GM21619 (cell line): Measurements from ENCODE around the gene LHFPL6.

Experiments used
- ATAC-seq: cut with Tn5 transposase; IDR thresholded peaks from one replicate; pipeline ENCODE4 v1.9.1; 2021; ENCODE audit not compliant: unreplicated experiment

LHFPL6 gene

DNA sequence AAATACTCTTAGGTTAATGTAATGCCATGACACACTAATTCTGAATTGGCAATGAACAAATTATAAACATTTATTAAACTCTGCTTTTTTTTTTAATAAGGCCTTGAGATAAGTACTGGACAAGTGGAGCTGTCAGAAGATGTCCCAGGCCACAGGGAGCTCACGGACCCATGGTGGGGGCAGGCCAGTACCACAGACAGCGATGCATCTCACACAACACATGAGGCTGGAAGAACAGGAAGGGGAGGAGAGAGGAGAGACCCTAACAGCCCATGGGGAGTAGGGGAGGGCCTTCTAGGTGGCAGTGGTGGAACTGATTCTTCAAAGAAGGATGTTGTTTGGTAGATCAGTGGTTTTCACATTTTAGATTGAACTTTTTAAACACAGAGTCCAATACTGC is 128.4 kb downstream of the LHFPL6 start:
- no peak for ATAC-seq

DNA sequence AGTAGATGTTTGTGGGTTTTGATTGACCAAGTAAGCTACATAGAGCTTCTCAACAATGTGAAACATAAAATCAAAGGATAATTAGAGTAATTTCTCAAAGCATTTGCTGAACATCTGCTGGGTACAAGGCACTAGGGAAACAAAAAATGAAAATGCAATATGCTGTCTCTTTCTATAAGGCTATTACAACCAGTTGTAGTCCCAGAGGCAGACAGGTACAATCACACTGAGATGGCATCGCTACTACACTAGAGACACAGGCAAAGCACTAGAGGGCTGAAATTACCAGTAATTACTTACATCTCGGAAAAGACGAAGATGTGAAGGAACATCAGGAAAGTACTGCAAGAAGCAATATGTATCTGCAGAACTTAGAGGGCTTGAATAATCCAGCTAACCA is 133.3 kb downstream of the LHFPL6 start:
- ATAC-seq = no peak

DNA sequence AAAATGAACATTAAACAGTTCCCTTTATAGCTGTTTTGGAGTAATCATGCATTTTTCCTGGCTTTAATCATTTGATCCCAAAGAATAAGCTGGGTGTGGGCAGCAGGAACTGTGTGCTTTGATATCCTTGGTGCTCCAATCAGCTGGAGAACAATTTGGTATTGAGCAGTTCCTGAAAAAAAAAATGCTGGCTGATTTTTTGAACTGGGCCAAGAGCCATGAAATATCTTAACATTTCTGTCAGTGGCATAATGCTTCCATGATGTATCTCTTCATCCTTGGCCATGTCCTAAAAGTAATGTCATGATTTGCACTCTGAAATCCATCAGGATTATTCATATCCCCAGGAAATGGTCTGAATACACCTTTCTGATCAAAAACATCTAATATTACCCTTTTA is 134.7 kb downstream of the LHFPL6 start:
- no peak for ATAC-seq

DNA sequence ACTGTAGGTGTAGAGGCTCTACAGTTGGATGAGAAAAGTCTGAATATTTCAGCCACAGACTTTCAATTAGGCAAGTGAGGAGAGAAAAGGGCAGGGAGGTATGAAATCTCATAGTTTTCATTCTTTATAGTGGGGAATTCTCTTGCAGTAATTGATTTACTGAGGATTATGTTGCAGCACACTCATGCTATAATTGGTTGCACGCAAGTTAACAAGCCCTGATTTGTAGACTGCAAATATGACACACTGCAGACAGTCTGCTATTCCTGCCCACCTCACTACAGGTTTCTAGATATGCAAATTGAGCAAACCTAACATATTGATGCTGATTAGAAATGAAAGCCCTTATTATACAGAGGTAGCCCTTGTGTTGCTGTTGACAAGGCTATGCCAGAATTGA is 139.4 kb downstream of the LHFPL6 start:
- no peak for ATAC-seq

DNA sequence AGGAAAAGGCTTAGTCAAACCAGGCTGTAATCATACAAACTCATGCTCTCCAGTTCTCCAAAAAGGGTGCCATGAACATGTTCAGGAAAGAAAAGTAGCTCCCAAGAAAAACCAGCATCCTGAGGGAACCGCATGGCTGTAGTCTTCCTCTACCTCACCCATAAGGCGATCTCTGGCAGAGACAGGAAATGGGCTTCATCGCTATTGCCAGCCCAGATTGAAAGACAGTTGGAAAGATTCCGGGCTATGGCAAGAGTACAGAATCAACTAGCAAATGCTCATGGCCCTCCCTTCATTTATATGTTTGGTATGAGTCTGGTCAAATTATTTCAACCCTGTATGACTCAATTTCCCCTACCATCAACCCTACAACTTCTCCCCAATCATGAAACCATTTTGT is 140.1 kb downstream of the LHFPL6 start:
- no peak for ATAC-seq

DNA sequence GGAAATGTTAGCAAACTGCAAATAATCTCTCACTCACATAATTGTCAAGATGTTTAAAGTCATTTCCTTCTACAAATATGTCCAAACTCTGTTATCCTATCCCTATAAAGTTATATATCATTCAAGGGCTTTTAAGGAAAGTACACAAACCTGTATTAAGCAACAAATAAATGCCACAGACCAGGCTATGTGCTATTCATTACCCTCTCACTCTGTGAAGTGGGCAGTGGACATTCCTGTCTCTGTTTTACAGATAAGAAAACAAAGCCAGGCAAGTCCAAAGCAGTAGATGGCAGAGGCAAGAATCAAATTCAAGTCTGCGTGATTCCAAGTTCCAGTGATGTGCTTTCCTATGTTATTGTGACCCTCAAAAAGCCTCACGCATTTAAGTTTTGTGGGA is 140.6 kb downstream of the LHFPL6 start:
- no peak for ATAC-seq

DNA sequence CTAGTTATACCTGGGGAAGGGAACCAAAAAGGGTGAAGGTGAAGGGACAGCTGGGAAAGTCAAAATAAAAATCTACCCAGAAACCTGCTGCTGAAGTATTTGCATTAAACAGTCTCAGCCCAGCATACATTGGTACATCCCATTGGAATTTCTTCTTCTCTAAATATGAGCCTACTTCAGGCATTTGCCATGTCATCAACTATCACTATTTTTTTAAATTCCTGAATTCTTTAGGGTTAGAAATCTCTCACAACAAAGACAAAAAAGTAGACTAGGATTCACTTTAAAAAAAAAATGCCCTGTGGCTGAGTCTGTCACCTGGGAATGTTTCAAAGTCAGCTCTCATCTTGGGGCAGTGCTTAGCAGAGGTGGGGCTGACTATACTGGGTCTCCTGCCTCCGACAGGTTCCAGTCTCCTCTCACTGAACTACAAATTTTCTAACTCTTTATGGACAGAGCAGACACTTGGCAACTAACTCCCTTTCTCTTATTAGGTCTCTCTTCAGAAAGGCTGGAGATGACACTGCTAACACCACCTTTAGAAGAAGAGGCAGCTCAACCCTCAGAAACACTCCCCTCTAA is 141.2 kb downstream of the LHFPL6 start:
- no peak for ATAC-seq

DNA sequence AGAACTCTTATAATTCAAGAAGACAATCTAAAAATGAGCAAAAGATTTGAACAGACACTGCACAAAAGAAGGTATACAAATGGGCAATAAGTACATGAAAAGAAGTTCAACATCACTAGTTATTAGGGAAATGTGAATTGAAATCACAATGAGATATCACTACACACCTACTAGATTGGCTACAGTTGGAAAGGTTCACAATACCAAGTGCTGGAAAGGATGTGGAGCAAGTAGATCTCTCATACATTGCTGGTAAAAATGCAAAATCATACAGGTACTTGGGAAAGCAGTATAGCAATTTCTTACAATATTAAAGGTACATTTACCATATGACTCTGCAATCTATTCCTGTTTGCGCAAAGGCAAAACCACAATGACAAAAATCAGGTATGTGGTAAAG is 145.7 kb downstream of the LHFPL6 start:
- ATAC-seq = no peak

DNA sequence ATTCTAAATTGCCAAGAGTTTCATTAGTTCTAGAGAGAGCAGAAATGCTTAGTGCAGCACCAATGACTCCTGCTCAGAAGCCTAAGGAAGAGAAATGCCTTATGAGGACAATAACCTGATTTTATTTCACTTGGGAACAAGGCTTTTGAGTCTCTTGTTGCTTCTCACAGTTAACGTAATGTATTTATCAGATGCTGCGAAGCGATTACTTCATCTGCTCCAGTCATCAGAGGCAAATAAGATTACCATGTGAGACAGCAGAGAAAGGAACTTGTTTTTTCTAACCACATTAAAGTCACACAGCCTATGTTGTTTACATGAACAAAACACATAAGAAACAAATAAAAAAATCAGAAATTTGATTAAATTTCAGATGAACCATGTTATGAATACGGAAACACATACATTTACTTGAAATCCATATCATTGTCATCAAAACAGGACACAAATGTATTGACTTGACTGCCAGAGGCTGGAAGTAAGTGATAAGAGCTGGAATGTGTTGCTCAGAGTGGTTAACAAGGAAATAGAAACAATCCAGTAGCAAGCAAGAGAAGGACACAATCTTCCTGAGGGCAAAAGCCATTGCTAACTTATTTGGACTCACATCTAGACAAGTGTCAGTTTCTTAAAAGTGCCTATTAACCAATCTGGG is 147.3 kb downstream of the LHFPL6 start:
- ATAC-seq = no peak

DNA sequence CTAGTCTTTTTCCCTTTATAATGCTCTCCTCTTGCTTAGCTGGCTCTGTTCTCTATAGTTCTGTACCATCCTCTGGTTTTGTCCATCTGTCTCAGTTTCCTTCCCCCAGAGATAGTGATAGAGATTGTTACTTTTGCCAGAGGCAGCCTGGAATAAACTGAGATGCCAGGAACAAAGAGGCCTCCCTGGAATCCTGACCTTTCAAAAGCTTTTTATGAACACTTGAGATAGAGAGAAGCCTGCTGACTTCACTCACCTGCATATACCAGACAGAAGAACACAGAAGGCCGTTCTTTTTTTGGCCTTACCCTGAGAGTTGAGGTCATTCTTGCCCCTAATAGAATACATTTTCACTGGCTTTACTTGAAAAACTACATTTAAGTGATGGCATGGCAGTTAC is 150.2 kb downstream of the LHFPL6 start:
- ATAC-seq = no peak

DNA sequence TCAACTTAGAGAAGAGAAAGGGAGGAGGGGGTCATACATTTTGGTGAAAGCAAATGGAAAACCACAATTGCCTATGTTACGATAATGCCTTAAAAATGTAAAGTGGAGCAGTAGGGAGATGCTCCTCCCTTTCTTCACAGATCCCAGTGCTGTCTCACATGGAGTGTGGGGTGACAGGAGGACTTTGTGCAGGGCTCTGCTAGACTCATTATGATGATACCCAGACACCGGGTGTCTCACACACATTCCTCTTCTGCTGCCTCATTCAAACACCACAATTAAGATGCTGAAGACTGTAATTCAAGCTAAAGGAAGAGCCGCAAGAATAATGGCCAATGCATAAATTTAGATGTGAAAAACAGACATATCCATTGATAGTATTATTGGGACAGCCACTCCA is 150.6 kb downstream of the LHFPL6 start:
- no peak for ATAC-seq

DNA sequence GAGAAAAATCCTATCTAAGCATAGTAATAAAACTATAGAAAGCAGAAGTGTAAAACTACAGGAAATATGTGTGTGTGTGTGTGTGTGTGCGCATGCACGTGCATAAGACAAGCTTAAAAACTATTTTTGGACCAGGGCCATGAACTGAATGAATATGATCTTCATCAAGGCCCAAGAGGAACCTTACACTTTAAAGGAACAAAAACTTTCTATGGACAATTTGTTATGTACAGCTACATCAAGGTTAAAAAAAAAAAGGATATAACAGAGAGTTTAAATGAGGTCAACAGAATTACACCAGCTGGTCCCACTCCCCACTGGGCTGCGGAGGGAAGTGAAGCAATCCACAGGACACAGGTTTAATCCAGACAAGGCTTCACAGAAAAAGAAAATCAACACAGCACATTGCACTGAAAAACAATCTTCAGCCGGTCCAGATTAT is 151.1 kb downstream of the LHFPL6 start:
- ATAC-seq = no peak

DNA sequence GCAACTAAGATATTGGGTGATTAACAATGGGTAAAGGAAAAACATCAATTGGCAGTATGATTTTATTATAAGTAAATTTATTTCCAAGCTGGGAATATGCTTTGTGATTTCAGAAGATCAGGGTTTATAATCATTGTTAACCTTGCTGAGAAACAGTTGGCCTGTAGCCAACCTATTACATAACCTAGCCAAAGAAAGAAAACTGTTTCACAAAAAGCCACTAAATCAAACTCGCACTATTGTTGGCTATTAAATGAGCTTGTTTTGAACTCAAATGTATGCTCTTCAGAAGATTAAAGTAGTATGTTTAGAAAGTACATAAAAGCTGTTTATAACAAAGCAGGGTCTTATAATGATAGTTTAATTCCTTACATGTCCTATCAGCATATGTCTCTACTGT is 151.7 kb downstream of the LHFPL6 start:
- ATAC-seq = no peak

DNA sequence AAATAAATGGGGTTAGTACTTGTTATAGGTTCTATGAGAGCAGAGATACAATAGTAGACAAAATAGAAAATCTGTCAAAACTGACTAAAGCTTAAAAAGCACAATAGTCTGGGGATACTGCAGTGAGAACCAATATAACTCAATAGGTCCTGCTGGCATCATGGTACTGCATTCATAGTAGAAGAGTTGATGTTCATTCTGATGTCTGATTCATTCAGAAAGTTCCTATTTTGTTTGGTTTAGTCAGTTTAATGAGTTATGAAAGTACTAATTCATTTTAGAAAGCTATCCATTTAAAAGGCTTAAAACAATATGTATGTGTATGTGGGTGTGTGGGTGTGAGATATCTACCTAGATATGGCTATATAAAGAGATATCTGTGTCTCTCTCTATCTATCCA is 152.8 kb downstream of the LHFPL6 start:
- ATAC-seq = no peak

DNA sequence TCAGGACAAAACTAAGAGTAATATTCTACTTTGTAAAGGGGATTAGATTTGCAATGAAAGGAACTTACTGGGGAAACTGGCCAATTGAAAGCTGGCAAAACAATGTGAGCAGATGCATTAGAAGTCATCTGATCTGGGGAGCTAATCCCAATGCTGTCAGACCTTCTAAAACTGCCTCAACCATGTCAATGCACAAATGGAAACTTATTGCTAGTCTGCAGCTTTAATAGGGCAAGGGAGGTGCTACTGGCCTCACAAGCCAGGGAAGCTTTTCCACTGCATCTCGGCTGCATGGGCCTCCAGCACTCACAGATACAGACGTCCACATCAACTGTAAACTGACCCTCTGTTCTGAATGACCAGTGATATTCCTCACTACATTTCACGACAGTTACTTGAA is 154.2 kb downstream of the LHFPL6 start:
- ATAC-seq = no peak

DNA sequence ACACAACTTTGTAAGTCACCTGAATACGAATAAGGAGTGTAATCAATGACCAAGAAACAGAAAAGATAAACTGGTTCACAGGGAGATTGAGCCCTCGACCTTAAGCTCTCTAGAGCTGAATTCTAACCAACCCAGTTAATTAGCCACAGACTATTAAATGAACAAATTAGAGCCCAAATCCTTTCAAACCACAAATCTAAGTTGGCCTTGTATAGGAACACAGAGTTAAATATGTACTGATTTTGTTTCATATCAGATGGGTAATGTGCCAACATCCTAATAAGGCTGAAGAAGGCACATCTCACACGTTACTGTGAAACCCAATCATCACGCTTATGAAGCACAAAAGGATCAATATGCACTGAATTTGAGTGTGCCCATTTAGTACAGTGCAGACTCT is 156.1 kb downstream of the LHFPL6 start:
- no peak for ATAC-seq

DNA sequence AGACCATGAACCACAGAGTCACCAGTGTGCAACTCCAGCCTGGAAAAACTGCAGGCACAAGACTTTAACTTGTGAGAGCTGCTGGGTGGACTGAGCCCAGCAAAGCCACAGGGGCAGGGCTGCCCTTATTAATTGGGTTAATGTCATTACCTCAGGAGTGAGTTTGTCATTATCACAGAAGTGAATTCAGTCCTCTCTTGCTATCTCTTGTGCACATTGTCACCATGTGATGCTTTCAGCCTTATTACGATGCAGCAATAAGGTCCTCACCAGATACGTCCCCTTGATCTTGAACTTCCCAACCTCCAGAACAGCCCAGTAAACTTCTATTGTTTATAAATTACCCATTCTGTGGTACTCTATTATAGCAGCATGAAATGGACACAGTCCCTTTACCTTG is 158.1 kb downstream of the LHFPL6 start:
- ATAC-seq = no peak

DNA sequence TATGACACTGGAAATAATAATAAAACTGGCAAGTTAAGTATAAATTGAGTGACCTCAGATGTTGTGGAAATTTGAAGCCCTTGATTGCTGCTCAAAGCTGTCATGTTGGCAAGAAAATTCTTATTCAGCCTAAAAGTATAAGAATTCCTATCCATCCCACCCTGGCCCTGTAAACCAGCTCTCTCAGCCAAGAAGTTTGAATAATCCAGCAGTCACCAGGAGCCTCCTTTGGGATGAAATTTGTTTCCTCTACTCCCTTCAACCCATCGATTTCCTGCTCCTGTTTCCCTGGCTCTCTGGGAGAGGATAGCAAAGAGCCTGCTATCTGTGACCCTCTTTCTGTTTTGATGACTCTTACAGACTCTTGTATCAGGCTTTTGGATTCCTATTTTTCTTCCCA is 169.3 kb downstream of the LHFPL6 start:
- no peak for ATAC-seq

DNA sequence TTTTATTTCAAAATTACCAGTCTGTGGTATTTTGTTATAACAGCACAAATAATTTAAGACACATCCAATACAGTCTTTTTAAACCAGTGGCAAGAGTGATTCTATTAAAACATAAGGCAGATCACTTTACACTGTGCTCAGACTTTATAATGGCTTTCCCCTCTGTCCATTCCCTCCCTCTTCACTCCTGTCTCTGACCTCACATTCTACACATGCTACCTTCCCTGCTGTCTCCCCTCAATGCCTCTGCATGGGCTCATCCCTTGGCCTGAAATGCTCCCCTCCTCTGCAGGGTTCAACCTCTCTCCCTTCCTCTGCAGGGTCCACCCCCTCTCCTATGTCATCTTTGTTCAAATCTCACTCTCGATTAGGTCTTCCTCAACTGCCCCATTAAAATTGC is 170.8 kb downstream of the LHFPL6 start:
- no peak for ATAC-seq

DNA sequence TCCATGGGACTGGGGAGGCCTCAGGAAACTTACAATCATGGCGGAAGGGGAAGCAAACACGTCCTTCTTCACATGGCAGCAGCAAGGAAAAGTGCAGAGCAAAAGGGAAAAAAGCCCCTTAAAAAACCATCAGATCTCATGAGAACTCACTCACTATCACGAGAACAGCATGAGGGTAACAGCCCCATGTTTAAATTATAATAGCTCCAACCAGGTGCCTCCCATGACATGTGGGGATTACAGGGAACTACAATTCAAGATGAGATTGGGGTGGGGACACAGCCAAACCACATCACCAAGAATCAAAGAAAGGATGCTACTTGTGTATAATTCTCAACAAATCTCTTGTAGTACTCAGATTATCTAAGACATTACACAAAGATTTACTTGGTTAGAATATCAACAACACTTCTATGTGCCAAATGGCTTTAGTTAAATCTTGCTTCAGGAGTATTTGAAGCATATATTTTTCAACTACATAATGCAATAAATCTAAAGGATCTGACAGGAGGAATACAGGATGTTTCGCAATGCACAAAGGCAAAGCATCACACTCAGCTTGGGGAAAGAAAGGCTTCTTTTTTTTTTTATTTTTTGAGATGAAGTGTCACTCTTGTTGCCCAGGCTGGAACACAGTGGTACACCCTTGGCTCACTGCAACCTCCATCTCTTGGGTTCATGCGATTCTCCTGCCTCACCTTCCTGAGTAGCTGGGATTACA is 180.0 kb downstream of the LHFPL6 start:
- ATAC-seq = no peak

DNA sequence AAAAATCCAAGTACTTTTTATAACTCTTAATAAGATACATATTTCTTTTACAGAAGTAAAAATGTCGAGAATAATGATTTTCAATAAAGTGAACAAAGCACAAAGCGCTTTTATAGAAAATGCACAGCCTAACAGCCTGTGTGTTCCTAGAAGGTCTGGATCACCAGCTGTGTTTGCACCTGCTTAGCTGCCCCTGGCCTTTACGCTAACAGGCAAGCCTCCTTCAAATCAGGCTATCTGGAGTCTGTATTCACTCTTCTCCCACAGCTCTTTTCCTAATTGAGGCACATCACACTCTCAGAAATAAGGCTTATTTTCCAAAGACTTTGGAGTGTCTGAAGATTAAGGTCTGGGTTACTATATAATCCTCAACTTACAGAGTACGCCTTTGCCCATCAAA is 183.1 kb downstream of the LHFPL6 start:
- ATAC-seq = no peak

DNA sequence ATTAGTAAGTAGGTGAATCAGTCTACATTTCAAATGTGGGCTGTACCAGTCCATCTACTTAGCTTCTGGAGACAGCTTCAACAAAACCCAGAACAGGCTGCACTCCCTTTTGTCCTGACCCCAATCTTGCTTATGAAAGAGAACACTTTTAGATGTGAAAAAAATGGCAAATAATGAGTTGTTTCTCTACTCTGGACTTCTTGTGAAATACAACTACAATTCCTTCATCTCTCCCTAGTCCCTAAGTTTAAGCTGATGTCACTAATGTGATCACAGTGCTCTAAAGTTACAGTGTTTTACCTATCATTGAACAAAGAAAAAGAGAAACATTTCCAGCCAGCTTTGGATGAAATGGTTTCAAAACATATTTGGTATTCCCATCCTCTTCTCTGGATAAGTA is 183.9 kb downstream of the LHFPL6 start:
- ATAC-seq = no peak

DNA sequence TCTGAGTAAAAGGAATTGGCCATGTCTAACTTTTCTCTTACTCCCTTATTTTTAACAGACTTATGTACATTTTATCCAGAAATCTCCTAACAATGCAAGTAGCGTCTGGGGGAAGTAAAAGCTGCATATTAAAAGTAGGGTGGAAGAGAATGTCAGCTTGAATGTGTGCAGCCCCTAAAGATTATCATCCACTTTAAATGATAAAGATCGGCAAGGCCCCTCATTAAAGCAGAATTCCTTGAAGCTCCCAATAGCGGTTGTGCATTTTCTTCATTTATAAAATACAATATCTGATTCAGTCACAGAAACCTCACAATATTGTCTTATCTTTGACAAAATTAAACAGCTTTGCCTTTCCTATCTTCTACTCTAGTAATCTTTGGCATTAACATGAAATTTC is 184.6 kb downstream of the LHFPL6 start:
- no peak for ATAC-seq
